H1 (cell line): ENCODE results near the gene EYA2. TPM values are rescaled to one million over a fixed set of nuclear protein-coding genes. Genes with fewer than 3 reads are reported as not detected.

ENCODE experiments used
- SP2 ChIP-seq: IDR thresholded peaks from 2 replicates; pipeline ENCODE4 v1.6.1; 2012; ENCODE audit warnings: mild to moderate bottlenecking, low read length, inconsistent platforms
- polyA plus RNA-seq, 7 experiments: library from polyadenylated mRNA; depleted of rRNA in 3 of 7; stranded (reverse) in 5 of 7; unstranded in 2 of 7; fragments of >200 nt in 5 of 7; fragments of 200-250 nt in 2 of 7; gene quantifications; 1 replicate in 5 of 7; 2 replicates in 1 of 7; 4 replicates in 1 of 7; pipeline versions ENCODE4 v1.2.1 to v1.2.3, GENCODE V29; 2011 to 2013; ENCODE audit warnings: missing spikeins in 2 of 7, mixed read lengths in 2 of 7
- total RNA-seq: library from RNA; stranded (reverse); fragmentation: NEBNext Ultra II Directional; extraction: Animal tissue kit (Norgen Biotek cat#: 25700); gene quantifications from 2 replicates; pipeline ENCODE4 v1.2.1, GENCODE V29; 2021

The EYA2 gene
- total and polyA plus RNA-seq, 2 of the 8 experiments (the other 6 are each of a cell fraction or from before 2014, with no cell fraction given) = 1.6 to 1.7 TPM

DNA sequence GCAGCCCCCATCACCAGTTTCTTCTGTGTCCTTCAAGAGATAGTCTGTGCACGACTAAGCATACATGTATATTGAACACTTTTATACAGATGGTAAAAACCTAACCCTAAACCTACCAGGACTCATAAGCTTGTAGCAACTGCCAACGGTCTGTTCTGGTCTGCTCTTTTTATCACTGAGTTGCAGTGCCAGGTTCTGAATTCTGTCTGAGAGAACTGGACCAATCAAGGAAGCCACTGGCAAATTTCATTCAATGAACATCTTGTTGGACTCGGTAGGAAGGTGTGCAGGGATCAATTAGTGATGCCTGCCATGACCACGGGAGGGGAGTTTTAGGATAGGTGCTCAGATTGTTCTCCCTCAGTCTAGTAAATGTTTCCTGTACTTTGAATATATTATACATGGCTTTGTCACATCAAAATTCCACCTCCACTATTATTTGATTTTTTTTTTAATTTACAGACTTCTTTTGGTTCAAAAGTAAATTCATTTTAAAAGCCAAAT lies 146.8 kb downstream of the EYA2 start (continued):
- no peak for TF ChIP-seq SP2
- TF ChIP-seq, all 59 proteins: peak for 0
